ENCODE measurements around the gene LRRC8D. TPM values are rescaled to one million over a fixed set of nuclear protein-coding genes. Genes with fewer than 3 reads are reported as not detected.
A peak's percentile ranks its signal among the peaks of the same experiment; 100 is the strongest.
"Not testable (repeated sequence)": the region's sequence is repeated elsewhere in the genome, so short reads cannot be mapped to it uniquely, and the experiment has no call there.

The LRRC8D gene
- total RNA-seq (10 to 100 TPM in 1 of 7 donors, 1 to 10 TPM in 6; 5.0 to 14.1 (median 8.8) TPM), polyA plus RNA-seq (10 to 100 TPM in 1 of 2 donors, 1 to 10 TPM in 1; 6.1 to 13.2 TPM)
- long read RNA-seq, donor 1, partial matches to known transcripts = 0 of 5 reads
- long read RNA-seq, donor 1, other reads (novel, unspliced or antisense) = 2 of 5 reads
- long read RNA-seq, donor 2, transcript LRRC8D-201 (3 exons, 3,950 nt) = major isoform, 9 of 10 reads
- long read RNA-seq, donor 2, partial matches to known transcripts = 0 of 10 reads
- long read RNA-seq, donor 2, other reads (novel, unspliced or antisense) = 0 of 10 reads
- long read RNA-seq, donor 3, partial matches to known transcripts = 0 of 10 reads
- long read RNA-seq, donor 3, other reads (novel, unspliced or antisense) = 2 of 10 reads

- peak; percentile 54 to 75 (median 62) for DNase-seq
- intact Hi-C loops (cut with DNase I) = no loop called here
- peak within 1 kb of the TSS; percentile 17 to 23 for H3K27ac ChIP-seq
Measured at GRCh38 chr1:89820422-89821321, at the start of gene LRRC8D. TSS of gene LRRC8D (plus strand) at chr1:89821032. CDS start at chr1:89933069, 112,037 bp downstream.

GRCh38 chr1:89771991-89772560, 48.8 kb upstream of the LRRC8D start:
- Histone ChIP-seq H3K4me1 (ENCODE audit: insufficient read depth) (no peaks in the 10 kb centered on the region), H3K27me3 (no peaks in the 10 kb centered on the region), H3K36me3 (no peaks in the 10 kb centered on the region), H3K9me3 (no peaks in the 10 kb centered on the region), H3K27ac (no peak overlapping the region), H3K4me3 (no peak overlapping the region)
- DNase-seq = no peak
- intact Hi-C loops (cut with DNase I) = loop anchor here in 1 of 4 donors (10.0 kb wide), 1 partner anchor 267 kb away; no protein-coding TSS in a partner anchor
- 82 to 87% (median 86%) methylated on average over 5 of the region's 5 CpGs for whole genome bisulfite sequencing, 3 donors
- TF ChIP-seq EP300 (IDR thresholded peaks at IDR 0.05) (no peak), POLR2A (IDR thresholded peaks at IDR 0.05) (no peak), CTCF (IDR thresholded peaks at IDR 0.05) (no peak)

More at GRCh38 chr1:89820422-89821321, at the start of gene LRRC8D:
- WGBS, 3 donors = 1% methylated on average over 29 to 82 of the region's 82 CpGs
- Histone ChIP-seq H3K4me1 (ENCODE audit: insufficient read depth) (peaks cover 5% of the 10 kb centered on the region), H3K27me3 (no peaks in the 10 kb centered on the region), H3K9me3 (no peaks in the 10 kb centered on the region), H3K4me3 (peak within 1 kb of the TSS; percentile 66), H3K36me3 (no peaks in the 10 kb centered on the region)
- TF ChIP-seq CTCF (IDR thresholded peaks at IDR 0.05) (no peak), EP300 (IDR thresholded peaks at IDR 0.05) (no peak), POLR2A (IDR thresholded peaks at IDR 0.05) (no peak)

- not testable (repeated sequence) for H3K27me3 ChIP-seq; H3K9me3 ChIP-seq; H3K4me3 ChIP-seq; DNase-seq; H3K36me3 ChIP-seq; H3K27ac ChIP-seq; H3K4me1 ChIP-seq (ENCODE audit: insufficient read depth)
- 82 to 93% (median 83%) methylated on average over 1 of the region's 1 CpG for WGBS, 3 donors
- intact Hi-C loops (cut with DNase I) = loop anchor here in 1 of 4 donors (10.0 kb wide), 1 partner anchor 271 kb away; no protein-coding TSS in a partner anchor
Measured at GRCh38 chr1:89776104-89776503, 44.7 kb upstream of the LRRC8D start.

GRCh38 chr1:89777271-89777670, 43.6 kb upstream of the LRRC8D start:
- not testable (repeated sequence) for H3K9me3 ChIP-seq; H3K4me3 ChIP-seq; DNase-seq; H3K27ac ChIP-seq; H3K36me3 ChIP-seq; H3K4me1 ChIP-seq (ENCODE audit: insufficient read depth); H3K27me3 ChIP-seq
- 79 to 93% (median 90%) methylated on average over 2 of the region's 2 CpGs for WGBS, 3 donors
- intact Hi-C loops (cut with DNase I) = loop anchor here in 1 of 4 donors (10.0 kb wide), 1 partner anchor 272 kb away; no protein-coding TSS in a partner anchor

Measured in ovary (tissue), 10 donors.